ENCODE results near the gene CORO1C.

DNA sequence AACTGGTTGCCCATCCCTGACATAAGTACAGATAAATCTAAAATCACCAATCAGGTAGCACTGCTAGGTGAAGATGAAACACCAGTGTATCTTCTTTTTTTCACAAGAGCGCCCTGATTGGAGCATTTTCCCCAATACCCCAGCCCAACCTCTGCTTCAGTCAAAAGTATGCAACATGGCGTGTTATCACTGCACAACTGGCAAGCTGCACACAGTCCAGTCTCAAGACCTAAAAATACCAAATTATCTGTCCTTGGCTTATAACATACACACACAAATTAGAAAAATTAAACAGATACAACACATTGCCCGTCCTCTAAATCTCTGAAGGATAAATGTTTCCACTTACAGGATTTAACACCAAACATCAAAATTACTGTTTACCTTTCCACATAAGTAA, 77.4 kb downstream of the CORO1C start:
- TF ChIP-seq, protein P1, sequence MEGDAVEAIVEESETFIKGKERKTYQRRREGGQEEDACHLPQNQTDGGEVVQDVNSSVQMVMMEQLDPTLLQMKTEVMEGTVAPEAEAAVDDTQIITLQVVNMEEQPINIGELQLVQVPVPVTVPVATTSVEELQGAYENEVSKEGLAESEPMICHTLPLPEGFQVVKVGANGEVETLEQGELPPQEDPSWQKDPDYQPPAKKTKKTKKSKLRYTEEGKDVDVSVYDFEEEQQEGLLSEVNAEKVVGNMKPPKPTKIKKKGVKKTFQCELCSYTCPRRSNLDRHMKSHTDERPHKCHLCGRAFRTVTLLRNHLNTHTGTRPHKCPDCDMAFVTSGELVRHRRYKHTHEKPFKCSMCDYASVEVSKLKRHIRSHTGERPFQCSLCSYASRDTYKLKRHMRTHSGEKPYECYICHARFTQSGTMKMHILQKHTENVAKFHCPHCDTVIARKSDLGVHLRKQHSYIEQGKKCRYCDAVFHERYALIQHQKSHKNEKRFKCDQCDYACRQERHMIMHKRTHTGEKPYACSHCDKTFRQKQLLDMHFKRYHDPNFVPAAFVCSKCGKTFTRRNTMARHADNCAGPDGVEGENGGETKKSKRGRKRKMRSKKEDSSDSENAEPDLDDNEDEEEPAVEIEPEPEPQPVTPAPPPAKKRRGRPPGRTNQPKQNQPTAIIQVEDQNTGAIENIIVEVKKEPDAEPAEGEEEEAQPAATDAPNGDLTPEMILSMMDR (IDR thresholded peaks at IDR 0.05), result no peak
- TF ChIP-seq POLR2AphosphoS5 (IDR thresholded peaks at IDR 0.05) (no peak), EP300 (IDR thresholded peaks at IDR 0.05; ENCODE audit: low read depth) (no peak)

Data from transverse colon (tissue), 4 donors.